ENCODE measurements around the gene DEPDC1.

DEPDC1 gene

DNA sequence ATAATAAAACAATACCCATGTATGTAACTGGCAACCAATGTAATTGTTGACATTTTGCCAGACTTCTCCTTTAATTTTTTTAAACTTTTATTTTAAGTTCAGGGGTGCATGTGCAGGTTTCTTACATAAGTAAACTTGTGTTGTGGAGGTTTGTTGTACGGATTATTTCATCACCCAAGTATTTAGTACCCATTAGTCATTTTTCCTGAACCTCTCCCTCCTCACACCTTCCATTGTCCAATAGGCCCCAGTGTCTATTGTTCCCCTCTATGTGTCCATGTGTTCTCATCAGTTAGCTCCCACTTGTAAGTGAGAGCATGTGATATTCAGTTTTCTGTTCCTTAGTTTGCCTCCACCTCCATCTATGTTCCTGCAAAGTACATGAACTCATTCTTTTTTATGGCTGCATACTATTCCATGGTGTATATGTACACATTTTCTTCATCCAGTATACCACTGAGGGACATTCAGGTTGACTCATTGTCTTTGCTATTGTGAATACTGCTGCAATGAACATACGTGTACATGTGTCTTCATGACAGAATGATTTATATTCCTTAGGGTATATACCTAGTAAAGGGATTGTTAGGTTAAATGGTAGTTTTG lies 6.7 kb downstream of the DEPDC1 start:
- Histone ChIP-seq H3K27ac (ENCODE audit: low read depth, low read length, poor library complexity, severe bottlenecking) (no peak overlapping the region), H3K4me2 (ENCODE audit: low read length) (no peak overlapping the region), H2AFZ (ENCODE audit: low read length) (no peak overlapping the region), H3K9me3 (ENCODE audit: low read length) (0 out of 2 replicates have a peak, but pooled peaks cover 2% of the 10 kb centered on the region), H4K20me1 (ENCODE audit: insufficient read depth, low read length) (no peaks in the 10 kb centered on the region), H3K27me3 (ENCODE audit: insufficient read depth, low read length) (no peaks in the 10 kb centered on the region), H3K9me2 (ENCODE audit: low read depth, low read length) (no peaks in the 10 kb centered on the region), H3K79me2 (ENCODE audit: insufficient read depth, low read length) (peaks cover 10% of the 10 kb centered on the region), H3F3A (ENCODE audit: insufficient read depth, low read length) (no peaks in the 10 kb centered on the region), H3K36me3 (ENCODE audit: insufficient read depth, low read length) (peaks cover 85% of the 10 kb centered on the region), H3K4me3 (ENCODE audit: low read depth, low read length, poor library complexity, severe bottlenecking) (no peak overlapping the region), H3K4me1 (ENCODE audit: insufficient read depth, low read length, severe bottlenecking) (peaks cover 23% of the 10 kb centered on the region), H3K9ac (ENCODE audit: low read length) (no peak overlapping the region)
- TF ChIP-seq EZH2 (IDR thresholded peaks at IDR 0.05; ENCODE audit: borderline replicate concordance, low read length) (no peak), CTCF (IDR thresholded peaks at IDR 0.05; ENCODE audit: low read length) (no peak)

DNA sequence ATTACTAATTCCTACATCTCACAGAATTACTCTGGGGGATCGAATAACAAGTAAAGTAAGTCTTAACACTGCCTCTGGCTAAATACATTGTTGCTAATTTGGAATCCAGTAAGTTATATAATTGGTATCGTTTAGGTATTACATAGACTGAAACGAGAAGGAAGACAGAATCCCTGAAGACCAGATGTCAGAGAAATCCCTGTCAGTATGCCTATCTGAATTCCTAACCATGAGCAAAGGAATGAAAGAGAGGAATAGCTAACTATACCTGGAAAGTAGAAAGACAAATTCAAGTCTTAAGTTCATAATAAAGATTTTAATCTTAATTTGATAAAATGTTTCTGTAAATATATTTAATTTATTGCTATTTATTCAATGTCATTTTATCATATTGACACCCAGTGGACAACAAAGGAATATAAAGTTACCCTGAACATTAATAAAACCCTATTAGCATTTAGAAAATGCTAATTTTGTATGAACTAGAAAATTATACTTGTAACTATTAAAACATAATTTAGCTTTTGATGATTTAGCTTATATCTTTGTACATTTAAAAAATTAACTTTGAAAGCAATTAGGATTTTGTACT lies 11.4 kb downstream of the DEPDC1 start:
- Histone ChIP-seq H3K9ac (ENCODE audit: low read length) (no peak overlapping the region), H3K27ac (ENCODE audit: low read depth, low read length, poor library complexity, severe bottlenecking) (no peak overlapping the region), H4K20me1 (ENCODE audit: insufficient read depth, low read length) (no peaks in the 10 kb centered on the region), H3K4me3 (ENCODE audit: low read depth, low read length, poor library complexity, severe bottlenecking) (no peak overlapping the region), H2AFZ (ENCODE audit: low read length) (no peak overlapping the region), H3K9me2 (ENCODE audit: low read depth, low read length) (no peaks in the 10 kb centered on the region), H3K4me2 (ENCODE audit: low read length) (no peak overlapping the region), H3K79me2 (ENCODE audit: insufficient read depth, low read length) (no peaks in the 10 kb centered on the region), H3K9me3 (ENCODE audit: low read length) (no peaks in the 10 kb centered on the region), H3F3A (ENCODE audit: insufficient read depth, low read length) (no peaks in the 10 kb centered on the region), H3K4me1 (ENCODE audit: insufficient read depth, low read length, severe bottlenecking) (no peaks in the 10 kb centered on the region), H3K36me3 (ENCODE audit: insufficient read depth, low read length) (peaks cover 90% of the 10 kb centered on the region), H3K27me3 (ENCODE audit: insufficient read depth, low read length) (no peaks in the 10 kb centered on the region)
- TF ChIP-seq CTCF (IDR thresholded peaks at IDR 0.05; ENCODE audit: low read length): no peak
- TF ChIP-seq EZH2 (IDR thresholded peaks at IDR 0.05; ENCODE audit: borderline replicate concordance, low read length): no peak

- Histone ChIP-seq H3K79me2 (ENCODE audit: insufficient read depth, low read length) (no peaks in the 10 kb centered on the region), H3K9ac (ENCODE audit: low read length) (no peak overlapping the region), H3K4me2 (ENCODE audit: low read length) (no peak overlapping the region), H3K9me3 (ENCODE audit: low read length) (no peaks in the 10 kb centered on the region), H3F3A (ENCODE audit: insufficient read depth, low read length) (no peaks in the 10 kb centered on the region), H4K20me1 (ENCODE audit: insufficient read depth, low read length) (no peaks in the 10 kb centered on the region), H3K4me1 (ENCODE audit: insufficient read depth, low read length, severe bottlenecking) (no peaks in the 10 kb centered on the region), H3K4me3 (ENCODE audit: low read depth, low read length, poor library complexity, severe bottlenecking) (no peak overlapping the region), H3K36me3 (ENCODE audit: insufficient read depth, low read length) (peaks cover 90% of the 10 kb centered on the region), H3K27me3 (ENCODE audit: insufficient read depth, low read length) (no peaks in the 10 kb centered on the region), H3K9me2 (ENCODE audit: low read depth, low read length) (no peaks in the 10 kb centered on the region), H2AFZ (ENCODE audit: low read length) (no peak overlapping the region), H3K27ac (ENCODE audit: low read depth, low read length, poor library complexity, severe bottlenecking) (no peak overlapping the region)
- TF ChIP-seq EZH2 (IDR thresholded peaks at IDR 0.05; ENCODE audit: borderline replicate concordance, low read length): no peak
- TF ChIP-seq CTCF (IDR thresholded peaks at IDR 0.05; ENCODE audit: low read length): no peak
These were observed 12.3 kb downstream of the DEPDC1 start for GRCh38 chr1:68484618-68485017.
